ENCODE measurements around the gene PRKG1. TPM values are rescaled to one million over a fixed set of nuclear protein-coding genes. Genes with fewer than 3 reads are reported as not detected.

PRKG1 gene
- total and polyA plus RNA-seq, 2 experiments from 2014 or later: 10.7 to 21.8 TPM

GRCh38 chr10:51321980-51322379 lies 247.7 kb downstream of the PRKG1 start:
- no peaks in the 10 kb centered on the region; the same call in 1 of the 2 replicates for H3K79me2 ChIP-seq (ENCODE audit: insufficient read depth)
- H2AFZ ChIP-seq: no peak overlapping the region
- peak; percentile 51 for DNase-seq
- H3K4me1 ChIP-seq (ENCODE audit: insufficient read depth): peaks cover 6% of the 10 kb centered on the region
- no peaks in the 10 kb centered on the region for H4K20me1 ChIP-seq (ENCODE audit: insufficient read depth)
- H3K9ac ChIP-seq: no peak overlapping the region
- no peaks in the 10 kb centered on the region for H3K9me3 ChIP-seq (ENCODE audit: low read depth)
- H3K36me3 ChIP-seq (ENCODE audit: low read depth): no peaks in the 10 kb centered on the region
- WGBS, 2 experiments (ENCODE audit: low coverage in 1 of 2, low lambda C conversion rate in 2 of 2, missing lambda C conversion rate in 2 of 2): 20 to 30% methylated on average over 3 of the region's 3 CpGs
- no peak for TF ChIP-seq EZH2phosphoT487 (IDR thresholded peaks at IDR 0.05; ENCODE audit: insufficient read depth, low read depth)
- no peak for TF ChIP-seq EZH2 (IDR thresholded peaks at IDR 0.05; ENCODE audit: insufficient read depth, poor library complexity, severe bottlenecking)
- H3K4me3 ChIP-seq: no peak overlapping the region
- in situ Hi-C loops (cut with MboI): no loop called here
- H3K27ac ChIP-seq: 0 out of 2 replicates have a peak overlapping the region, but pooled peaks have one; percentile 3
- no peaks in the 10 kb centered on the region for H3F3A ChIP-seq (ENCODE audit: insufficient read depth)
- peak overlapping the region; percentile 24 for H3K4me2 ChIP-seq (ENCODE audit: unreplicated experiment)
- H3K9me2 ChIP-seq (ENCODE audit: insufficient read depth): no peaks in the 10 kb centered on the region
- H3K27me3 ChIP-seq (replicated peaks; ENCODE audit: insufficient read depth): no peaks in the 10 kb centered on the region

- Histone ChIP-seq H3K36me3 (ENCODE audit: low read depth) (no peaks in the 10 kb centered on the region), H2AFZ (no peak overlapping the region), H3K79me2 (ENCODE audit: insufficient read depth) (peaks cover 6% of the 10 kb centered on the region; the same call in 1 of the 2 replicates), H3K4me1 (ENCODE audit: insufficient read depth) (peaks cover 6% of the 10 kb centered on the region), H3K9ac (no peak overlapping the region), H4K20me1 (ENCODE audit: insufficient read depth) (no peaks in the 10 kb centered on the region), H3K4me2 (ENCODE audit: unreplicated experiment) (no peak overlapping the region), H3K9me2 (ENCODE audit: insufficient read depth) (no peaks in the 10 kb centered on the region), H3K27ac (no peak overlapping the region), H3K4me3 (no peak overlapping the region), H3K9me3 (ENCODE audit: low read depth) (no peaks in the 10 kb centered on the region), H3F3A (ENCODE audit: insufficient read depth) (no peaks in the 10 kb centered on the region), H3K27me3 (replicated peaks; ENCODE audit: insufficient read depth) (no peaks in the 10 kb centered on the region)
- no peak for DNase-seq
- in situ Hi-C loops (cut with MboI): no loop called here
- TF ChIP-seq EZH2phosphoT487 (IDR thresholded peaks at IDR 0.05; ENCODE audit: insufficient read depth, low read depth) (no peak), EZH2 (IDR thresholded peaks at IDR 0.05; ENCODE audit: insufficient read depth, poor library complexity, severe bottlenecking) (no peak)
- WGBS, 2 experiments (ENCODE audit: low coverage in 1 of 2, low lambda C conversion rate in 2 of 2, missing lambda C conversion rate in 2 of 2): 84 to 94% methylated on average over 2 of the region's 2 CpGs
Measured at GRCh38 chr10:51325649-51326048, 251.4 kb downstream of the PRKG1 start.

GRCh38 chr10:51326174-51326573 lies 251.9 kb downstream of the PRKG1 start:
- Histone ChIP-seq H4K20me1 (ENCODE audit: insufficient read depth) (no peaks in the 10 kb centered on the region), H3K4me1 (ENCODE audit: insufficient read depth) (peaks cover 6% of the 10 kb centered on the region), H3K4me2 (ENCODE audit: unreplicated experiment) (no peak overlapping the region), H3K27me3 (replicated peaks; ENCODE audit: insufficient read depth) (no peaks in the 10 kb centered on the region), H3K4me3 (no peak overlapping the region), H3K9me2 (ENCODE audit: insufficient read depth) (no peaks in the 10 kb centered on the region), H3K9ac (no peak overlapping the region), H3K36me3 (ENCODE audit: low read depth) (no peaks in the 10 kb centered on the region), H3F3A (ENCODE audit: insufficient read depth) (no peaks in the 10 kb centered on the region), H3K79me2 (ENCODE audit: insufficient read depth) (peaks cover 11% of the 10 kb centered on the region; the same call in 1 of the 2 replicates), H2AFZ (no peak overlapping the region), H3K27ac (no peak overlapping the region), H3K9me3 (ENCODE audit: low read depth) (no peaks in the 10 kb centered on the region)
- TF ChIP-seq EZH2phosphoT487 (IDR thresholded peaks at IDR 0.05; ENCODE audit: insufficient read depth, low read depth) (no peak), EZH2 (IDR thresholded peaks at IDR 0.05; ENCODE audit: insufficient read depth, poor library complexity, severe bottlenecking) (no peak)
- in situ Hi-C loops (cut with MboI): no loop called here
- WGBS, 2 experiments (ENCODE audit: low coverage in 1 of 2, low lambda C conversion rate in 2 of 2, missing lambda C conversion rate in 2 of 2): 97 to 100% methylated on average over 1 of the region's 1 CpG
- DNase-seq: no peak

GRCh38 chr10:51327432-51327831 lies 253.1 kb downstream of the PRKG1 start:
- Histone ChIP-seq H3K9me3 (ENCODE audit: low read depth) (no peaks in the 10 kb centered on the region), H3K79me2 (ENCODE audit: insufficient read depth) (peaks cover 17% of the 10 kb centered on the region; the same call in 1 of the 2 replicates), H2AFZ (no peak overlapping the region), H3K27ac (no peak overlapping the region), H3F3A (ENCODE audit: insufficient read depth) (no peaks in the 10 kb centered on the region), H3K9me2 (ENCODE audit: insufficient read depth) (no peaks in the 10 kb centered on the region), H3K9ac (no peak overlapping the region), H3K4me3 (no peak overlapping the region), H3K36me3 (ENCODE audit: low read depth) (no peaks in the 10 kb centered on the region), H3K27me3 (replicated peaks; ENCODE audit: insufficient read depth) (no peaks in the 10 kb centered on the region), H3K4me1 (ENCODE audit: insufficient read depth) (no peaks in the 10 kb centered on the region), H4K20me1 (ENCODE audit: insufficient read depth) (no peaks in the 10 kb centered on the region), H3K4me2 (ENCODE audit: unreplicated experiment) (no peak overlapping the region)
- WGBS, 2 experiments (ENCODE audit: low coverage in 1 of 2, low lambda C conversion rate in 2 of 2, missing lambda C conversion rate in 2 of 2): 93 to 95% methylated on average over 1 of the region's 1 CpG
- in situ Hi-C loops (cut with MboI): no loop called here
- no peak for DNase-seq
- no peak for TF ChIP-seq EZH2 (IDR thresholded peaks at IDR 0.05; ENCODE audit: insufficient read depth, poor library complexity, severe bottlenecking)
- no peak for TF ChIP-seq EZH2phosphoT487 (IDR thresholded peaks at IDR 0.05; ENCODE audit: insufficient read depth, low read depth)

- Histone ChIP-seq H3K27me3 (replicated peaks; ENCODE audit: insufficient read depth) (no peaks in the 10 kb centered on the region), H3K36me3 (ENCODE audit: low read depth) (no peaks in the 10 kb centered on the region), H3K27ac (no peak overlapping the region), H3K9ac (no peak overlapping the region), H3K79me2 (ENCODE audit: insufficient read depth) (no peaks in the 10 kb centered on the region; the same call in 1 of the 2 replicates), H2AFZ (no peak overlapping the region), H3K4me2 (ENCODE audit: unreplicated experiment) (no peak overlapping the region), H3K9me3 (ENCODE audit: low read depth) (no peaks in the 10 kb centered on the region), H4K20me1 (ENCODE audit: insufficient read depth) (no peaks in the 10 kb centered on the region), H3K4me3 (no peak overlapping the region), H3F3A (ENCODE audit: insufficient read depth) (no peaks in the 10 kb centered on the region), H3K9me2 (ENCODE audit: insufficient read depth) (no peaks in the 10 kb centered on the region), H3K4me1 (ENCODE audit: insufficient read depth) (no peaks in the 10 kb centered on the region)
- TF ChIP-seq EZH2 (IDR thresholded peaks at IDR 0.05; ENCODE audit: insufficient read depth, poor library complexity, severe bottlenecking) (no peak), EZH2phosphoT487 (IDR thresholded peaks at IDR 0.05; ENCODE audit: insufficient read depth, low read depth) (no peak)
- DNase-seq: no peak
- in situ Hi-C loops (cut with MboI): no loop called here
- 61 to 68% methylated on average over 1 of the region's 1 CpG for WGBS, 2 experiments (ENCODE audit: low coverage in 1 of 2, low lambda C conversion rate in 2 of 2, missing lambda C conversion rate in 2 of 2)
Measured at GRCh38 chr10:51340366-51340765, 266.1 kb downstream of the PRKG1 start.

Data from GM23248 (cell line).